B cell (primary cell): ENCODE measurements around the gene NR5A1.

Experiments
- CTCF ChIP-seq: fragments of 200-600 bp; IDR thresholded peaks from one replicate; pipeline ENCODE4 v1.8.0; 2022; ENCODE audit warnings: antibody characterized with exemption, mild to moderate bottlenecking
- EZH2 ChIP-seq: IDR thresholded peaks from 2 replicates; pipeline ENCODE4 v1.6.1; 2012; ENCODE audit warnings: borderline replicate concordance, low read depth, mild to moderate bottlenecking, moderate library complexity, low read length; ENCODE audit not compliant: insufficient read depth, poor library complexity, severe bottlenecking

GRCh38 chr9:124452841-124453585, 54.2 kb downstream of the NR5A1 start:
- no peak for TF ChIP-seq CTCF
- no peak for TF ChIP-seq EZH2
